GM21619 (cell line): ENCODE results near the gene ANKMY1.
"Not testable (repeated sequence)": the region's sequence is repeated elsewhere in the genome, so short reads cannot be mapped to it uniquely, and the experiment has no call there.

ENCODE experiments used
- ATAC-seq: cut with Tn5 transposase; IDR thresholded peaks from one replicate; pipeline ENCODE4 v1.9.1; 2021; ENCODE audit not compliant: unreplicated experiment

The ANKMY1 gene

GRCh38 chr2:240556553-240557100, 1.2 kb downstream of the ANKMY1 start:
- no peak for ATAC-seq

- ATAC-seq, result no peak
Measured at GRCh38 chr2:240555541-240556250, 2.1 kb downstream of the ANKMY1 start.

- ATAC-seq, result no peak
Measured at GRCh38 chr2:240554767-240555493, 2.9 kb downstream of the ANKMY1 start.

- ATAC-seq, result no peak
Measured at GRCh38 chr2:240553956-240554480, 3.8 kb downstream of the ANKMY1 start.

- ATAC-seq, result no peak
Measured at GRCh38 chr2:240551811-240552210, 6.0 kb downstream of the ANKMY1 start.

GRCh38 chr2:240551288-240551687, 6.5 kb downstream of the ANKMY1 start:
- no peak for ATAC-seq

GRCh38 chr2:240539906-240540305, 17.9 kb downstream of the ANKMY1 start:
- no peak for ATAC-seq

- ATAC-seq, result not testable (repeated sequence)
Measured at GRCh38 chr2:240539101-240539500, 18.7 kb downstream of the ANKMY1 start.

GRCh38 chr2:240538031-240538780, 19.6 kb downstream of the ANKMY1 start:
- no peak for ATAC-seq

GRCh38 chr2:240532031-240532775, 25.6 kb downstream of the ANKMY1 start:
- ATAC-seq, result no peak

- no peak for ATAC-seq
Measured at GRCh38 chr2:240531038-240531437, 26.8 kb downstream of the ANKMY1 start.

GRCh38 chr2:240530181-240530580, 27.6 kb downstream of the ANKMY1 start:
- ATAC-seq, result no peak

- no peak for ATAC-seq
Measured at GRCh38 chr2:240529344-240529999, 28.3 kb downstream of the ANKMY1 start.

GRCh38 chr2:240528406-240529040, 29.3 kb downstream of the ANKMY1 start:
- no peak for ATAC-seq

- ATAC-seq, result no peak
Measured at GRCh38 chr2:240527153-240527750, 30.5 kb downstream of the ANKMY1 start.

GRCh38 chr2:240526521-240526920, 31.3 kb downstream of the ANKMY1 start:
- no peak for ATAC-seq

- no peak for ATAC-seq
Measured at GRCh38 chr2:240525802-240526201, 32.0 kb downstream of the ANKMY1 start.

GRCh38 chr2:240524963-240525718, 32.6 kb downstream of the ANKMY1 start:
- ATAC-seq, result no peak
